Right cardiac atrium (tissue), 5 donors: Measurements from ENCODE around the gene FBXO5. TPM values are rescaled to one million over a fixed set of nuclear protein-coding genes. Genes with fewer than 3 reads are reported as not detected.
"Not testable (repeated sequence)": the region's sequence is repeated elsewhere in the genome, so short reads cannot be mapped to it uniquely, and the experiment has no call there.

ENCODE experiments used
- ATAC-seq, 2 donors: fragments of 200-7000 bp; cut with Tn5 transposase; one replicate each; pipeline versions ENCODE4 v1.8.0 to v1.9.1; 2020; ENCODE audit warnings: moderate library complexity in 2 of 2, mild to moderate bottlenecking in 1 of 2
- DNase-seq, 3 donors: peaks; one replicate each; pipeline ENCODE4 v3.0.0-alpha.2; 2020
- H3K27ac ChIP-seq: one replicate; pipeline ENCODE4 v1.5.1; 2013; ENCODE audit warnings: mild to moderate bottlenecking, low read length, control low read depth, moderate library complexity
- H3K27me3 ChIP-seq: one replicate; pipeline ENCODE4 v1.6.1; 2013; ENCODE audit not compliant: control insufficient read depth, insufficient read depth
- H3K4me1 ChIP-seq: one replicate; pipeline ENCODE4 v1.6.1; 2013; ENCODE audit warnings: low read length; ENCODE audit not compliant: control insufficient read depth, insufficient read depth
- H3K4me3 ChIP-seq: one replicate; pipeline ENCODE4 v1.5.1; 2013; ENCODE audit warnings: low read length, control low read depth
- H3K9me3 ChIP-seq: one replicate; pipeline ENCODE4 v1.6.1; 2013; ENCODE audit warnings: low read length; ENCODE audit not compliant: control insufficient read depth
- WGBS: extraction: QIAGEN DNeasy Blood & Tissue Kit; methylation state at CpG from one replicate; pipeline ENCODE4 v1.1.7; 2013; 5-methylcytosine and 5-hydroxymethylcytosine counted together
- intact Hi-C, 4 donors: fragments of 100-400 bp; cut with DNase I; formaldehyde crosslinking; loops; one replicate each; pipeline versions ENCODE4 v1.11.0 to v1.14.0; 2022 to 2023
- polyA plus RNA-seq: library from polyadenylated mRNA; stranded (reverse); fragments of 200-250 nt; gene quantifications from one replicate; pipeline ENCODE4 v1.2.3, GENCODE V29; 2013
- total RNA-seq, 4 donors: library from RNA; stranded (reverse); fragmentation: NEBNext Ultra II Directional; extraction: Animal tissue kit (Norgen Biotek cat#: 25700); gene quantifications; one replicate each; pipeline ENCODE4 v1.2.1, GENCODE V29; 2021
- donor health status: healthy with polysubstance abuse.
- donor health status: DM: no; HTN: yes; CAD: no.
- donor health status: DM: no; HTN: no; CAD: no.
- donor health status: DM: no; HTN: yes; CAD: no; lungs with severe emphysema.
- donor health status: DM: yes; HTN: yes; CAD: no.

FBXO5 gene
- total and polyA plus RNA-seq, 5 donors: 1.0 to 3.5 (median 2.6) TPM

GRCh38 chr6:153015094-153015640 is 32.3 kb upstream of the FBXO5 start:
- Histone ChIP-seq H3K27ac (no peak overlapping the region), H3K27me3 (no peaks in the 10 kb centered on the region), H3K4me3 (no peak overlapping the region), H3K9me3 (no peaks in the 10 kb centered on the region), H3K4me1 (no peaks in the 10 kb centered on the region)
- intact Hi-C loops: no loop called here
- ATAC-seq: no peak
- no peak for DNase-seq
- WGBS: 76% methylated on average over 4 of the region's 4 CpGs

DNA sequence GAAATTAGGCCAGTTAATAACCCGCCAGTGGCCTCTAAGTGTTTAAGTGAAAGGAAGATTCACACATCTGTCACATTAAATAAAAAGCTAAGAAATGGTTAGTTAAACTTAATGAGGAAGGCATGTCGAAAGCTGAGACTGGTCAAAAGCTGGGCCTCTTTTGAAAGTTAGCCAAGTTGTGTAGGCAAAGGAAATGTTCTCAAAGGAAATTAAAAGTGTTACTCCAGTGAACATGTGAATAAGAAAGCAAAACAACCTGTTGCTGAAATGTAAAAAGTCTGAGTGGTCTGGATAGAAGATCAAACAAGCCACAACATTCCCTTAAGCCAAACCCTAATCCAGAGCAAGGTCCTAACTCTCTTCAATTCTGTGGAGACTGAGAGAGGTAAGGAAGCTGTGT is 30.6 kb upstream of the FBXO5 start:
- H3K27ac ChIP-seq: no peak overlapping the region
- ATAC-seq (no peak), DNase-seq (no peak)
- H3K4me3 ChIP-seq: no peak overlapping the region
- no peaks in the 10 kb centered on the region for H3K27me3 ChIP-seq
- WGBS: 64% methylated on average over 2 of the region's 2 CpGs
- intact Hi-C loops: no loop called here
- H3K4me1 ChIP-seq: no peaks in the 10 kb centered on the region
- H3K9me3 ChIP-seq: no peaks in the 10 kb centered on the region

- H3K4me1 ChIP-seq: no peaks in the 10 kb centered on the region
- 89% methylated on average over 6 of the region's 6 CpGs for WGBS
- H3K4me3 ChIP-seq: no peak overlapping the region
- H3K9me3 ChIP-seq: no peaks in the 10 kb centered on the region
- intact Hi-C loops: no loop called here
- H3K27ac ChIP-seq: no peak overlapping the region
- ATAC-seq: no peak
- no peak for DNase-seq
- H3K27me3 ChIP-seq: no peaks in the 10 kb centered on the region
Measured at GRCh38 chr6:153012856-153013255, 30.0 kb upstream of the FBXO5 start.

GRCh38 chr6:153003366-153003690 is 20.5 kb upstream of the FBXO5 start:
- WGBS: 2% methylated on average over 6 of the region's 6 CpGs
- no peaks in the 10 kb centered on the region for H3K27me3 ChIP-seq
- no peak for DNase-seq
- H3K4me1 ChIP-seq: peaks cover 2% of the 10 kb centered on the region
- peak; percentile 1 to 31 for ATAC-seq
- peak overlapping the region; percentile 95 for H3K4me3 ChIP-seq
- intact Hi-C loops: no loop called here
- no peaks in the 10 kb centered on the region for H3K9me3 ChIP-seq
- H3K27ac ChIP-seq: peak overlapping the region; percentile 94

- Histone ChIP-seq H3K9me3 (no peaks in the 10 kb centered on the region), H3K4me1 (peaks cover 2% of the 10 kb centered on the region), H3K4me3 (peak within 1 kb of the TSS; percentile 95), H3K27me3 (no peaks in the 10 kb centered on the region), H3K27ac (peak within 1 kb of the TSS; percentile 94)
- ATAC-seq: peak; percentile 98 to 99
- WGBS: under 1% methylated on average over 52 of the region's 52 CpGs
- peak; percentile 96 to 98 (median 97) for DNase-seq
- intact Hi-C loops: no loop called here
Measured at GRCh38 chr6:153002613-153003365, 19.9 kb upstream of the FBXO5 start, which contains the start of gene MTRF1L. TSS of gene MTRF1L (minus strand) at chr6:153002709. CDS start at chr6:153002685, 24 bp downstream.

GRCh38 chr6:153001767-153002612 is 19.1 kb upstream of the FBXO5 start:
- Histone ChIP-seq H3K27me3 (no peaks in the 10 kb centered on the region), H3K9me3 (no peaks in the 10 kb centered on the region), H3K4me3 (peak overlapping the region; percentile 95), H3K27ac (peak overlapping the region; percentile 89), H3K4me1 (peaks cover 2% of the 10 kb centered on the region)
- DNase-seq: no peak
- intact Hi-C loops: no loop called here
- ATAC-seq: peak; percentile 2 to 5
- 5% methylated on average over 25 of the region's 31 CpGs for WGBS

- H3K9me3 ChIP-seq, DNase-seq, H3K27ac ChIP-seq, ATAC-seq, H3K4me1 ChIP-seq, intact Hi-C loops, H3K4me3 ChIP-seq, H3K27me3 ChIP-seq: not testable (repeated sequence)
- WGBS: 95% methylated on average over 9 of the region's 9 CpGs
Measured at GRCh38 chr6:153000790-153001189, 17.9 kb upstream of the FBXO5 start.

DNA sequence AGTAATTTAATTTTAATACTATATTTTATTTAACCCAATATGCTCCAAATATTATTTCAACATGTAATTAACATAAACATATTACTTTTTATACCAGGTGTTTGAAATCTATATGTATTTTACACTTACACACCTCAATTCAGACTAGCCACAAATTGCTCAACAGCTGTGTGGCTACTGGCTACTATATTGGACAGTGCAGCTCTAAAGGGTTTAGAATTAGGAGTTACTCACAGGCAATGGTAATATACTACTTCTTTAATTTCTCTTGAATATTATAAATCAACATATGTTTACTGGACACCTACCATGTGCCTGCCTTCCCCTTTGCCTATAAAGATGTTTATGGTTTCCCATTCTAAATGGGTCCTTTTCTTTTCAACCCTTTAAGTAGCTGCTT is 17.4 kb upstream of the FBXO5 start:
- intact Hi-C loops: no loop called here
- DNase-seq: no peak

GRCh38 chr6:152999538-152999937 is 16.7 kb upstream of the FBXO5 start:
- H3K27ac ChIP-seq, H3K27me3 ChIP-seq, ATAC-seq, H3K9me3 ChIP-seq, intact Hi-C loops, H3K4me1 ChIP-seq, H3K4me3 ChIP-seq: not testable (repeated sequence)
- peak in 1 of 3 donors; percentile 37 for DNase-seq
- WGBS: 48% methylated on average over 2 of the region's 2 CpGs

More for the DNA sequence above, 17.4 kb upstream of the FBXO5 start:
- no peaks in the 10 kb centered on the region for H3K27me3 ChIP-seq
- no peak for ATAC-seq
- H3K4me3 ChIP-seq: no peak overlapping the region
- H3K4me1 ChIP-seq: peaks cover 2% of the 10 kb centered on the region
- no peak overlapping the region for H3K27ac ChIP-seq
- no peaks in the 10 kb centered on the region for H3K9me3 ChIP-seq

DNA sequence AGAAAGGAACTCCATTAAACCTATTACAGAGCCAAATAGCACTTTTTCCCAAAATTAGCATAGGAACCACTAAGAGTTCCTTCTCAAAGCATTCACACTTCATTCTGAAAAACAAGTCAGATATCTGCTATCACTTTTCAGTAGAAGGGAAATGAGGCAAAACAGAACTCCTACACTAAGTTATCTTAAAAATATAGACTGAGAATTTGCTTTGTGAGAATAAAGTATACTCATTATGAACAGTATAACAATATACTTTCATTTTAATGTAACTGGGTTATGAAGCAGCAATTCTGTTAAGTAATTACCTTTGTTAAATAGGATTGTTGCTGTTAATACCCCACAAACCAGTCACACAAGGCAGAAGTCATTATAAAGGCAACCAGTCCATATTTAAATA is 11.0 kb upstream of the FBXO5 start:
- Histone ChIP-seq H3K4me3 (no peak overlapping the region), H3K9me3 (no peaks in the 10 kb centered on the region), H3K4me1 (no peaks in the 10 kb centered on the region), H3K27ac (no peak overlapping the region), H3K27me3 (no peaks in the 10 kb centered on the region)
- DNase-seq: no peak
- intact Hi-C loops: no loop called here
- no peak for ATAC-seq

DNA sequence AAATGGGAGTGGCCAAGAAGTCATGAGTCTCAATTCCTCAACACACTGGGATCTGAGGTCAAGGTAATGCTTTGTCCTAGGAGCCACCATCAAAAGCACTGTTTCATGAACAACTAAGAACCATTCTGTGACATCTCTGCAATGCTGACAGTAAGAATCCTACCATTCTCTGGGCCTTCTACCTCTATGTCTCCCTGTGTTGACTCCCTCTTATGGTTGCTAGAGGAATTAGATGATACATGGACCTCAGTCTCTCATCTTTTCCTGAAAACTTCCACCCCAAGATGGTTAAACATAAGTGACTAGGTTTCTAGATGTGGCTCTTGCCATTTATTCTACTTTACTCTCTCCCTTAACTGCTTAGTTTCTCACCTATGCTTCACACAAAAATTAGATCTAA is 10.6 kb upstream of the FBXO5 start:
- Histone ChIP-seq H3K27me3 (no peaks in the 10 kb centered on the region), H3K4me3 (no peak overlapping the region), H3K9me3 (no peaks in the 10 kb centered on the region), H3K27ac (no peak overlapping the region), H3K4me1 (no peaks in the 10 kb centered on the region)
- no peak for ATAC-seq
- intact Hi-C loops: no loop called here
- no peak for DNase-seq
